K562 (cell line): ENCODE data around the gene PIK3C2B. TPM values are rescaled to one million over a fixed set of nuclear protein-coding genes. Genes with fewer than 3 reads are reported as not detected.
A peak's percentile ranks its signal among the peaks of the same experiment; 100 is the strongest.

Source experiments
- ATAC-seq: fragments of 200-7000 bp; cut with Tn5 transposase; 3 replicates; pipeline ENCODE4 v1.9.1; 2020; ENCODE audit warnings: moderate library complexity
- BruUV-seq: library from RNA; stranded (reverse); fragments of 400-500 nt; replicated peaks from 2 replicates; lab custom pipeline; 2021; lab: Mats Ljungman, UMichigan
- CTCF ChIA-PET: fragments of 300-600 bp; formaldehyde crosslinking; extraction: SDS; loops from one replicate; lab custom pipeline; 2021; ENCODE audit warnings: low intra/inter-chr PET ratio; lab: Yijun Ruan, JAX
- POLR2A ChIA-PET: fragments of 300-600, 350-650 bp; sonication (Branson Sonifier 250); formaldehyde crosslinking; extraction: SDS; loops from one replicate; lab custom pipeline; 2021; ENCODE audit warnings: antibody characterized with exemption, inconsistent platforms; lab: Yijun Ruan, JAX
- DNase-seq, 4 experiments: peaks; one replicate each; pipeline versions ENCODE4 v3.0.0 to v3.0.0-alpha.2; 2011 to 2018; ENCODE audit warnings: low spot score in 3 of 4, mixed read lengths in 3 of 4; ENCODE audit errors: extremely low read depth in 1 of 4
- FAIRE-seq: peaks from 2 replicates; lab custom pipeline; 2011; peaks lifted over from hg19 to GRCh38; lab: Jason Lieb, UNC
- H2AFZ ChIP-seq: 2 replicates; pipeline ENCODE4 v1.6.0; 2011; ENCODE audit warnings: low read depth, low read length, control low read depth, inconsistent platforms
- H3K27ac ChIP-seq: fragments of 200-600 bp; 3 replicates; pipeline ENCODE4 v1.8.0; 2011; ENCODE audit warnings: low read depth, mild to moderate bottlenecking, control low read depth, inconsistent platforms, low read length, moderate library complexity, mixed read lengths; ENCODE audit errors: extremely low read depth
- H3K27me3 ChIP-seq, 2 experiments: fragments of 300-600 bp in 1 of 2; 2 replicates in 1 of 2; 3 replicates in 1 of 2; pipeline versions ENCODE4 v1.6.0 to v1.8.0; 2011; ENCODE audit warnings: inconsistent platforms in 2 of 2, low read length in 2 of 2, mild to moderate bottlenecking in 1 of 2, mixed read lengths in 1 of 2, moderate library complexity in 1 of 2; ENCODE audit not compliant: control insufficient read depth in 2 of 2, insufficient read depth in 2 of 2
- H3K36me3 ChIP-seq: fragments of 300-600 bp; 3 replicates; pipeline ENCODE4 v1.8.0; 2011; ENCODE audit warnings: mild to moderate bottlenecking, low read length, inconsistent platforms; ENCODE audit not compliant: control insufficient read depth, insufficient read depth
- H3K4me1 ChIP-seq, 2 experiments: fragments of 200-600 bp in 1 of 2; replicated peaks in 1 of 2; 2 replicates in 1 of 2; 3 replicates in 1 of 2; pipeline versions ENCODE4 v1.5.1 to v1.8.0; 2011; ENCODE audit warnings: inconsistent platforms in 2 of 2, low read length in 2 of 2, mild to moderate bottlenecking in 1 of 2, mixed read lengths in 1 of 2, moderate library complexity in 1 of 2; ENCODE audit not compliant: control insufficient read depth in 2 of 2, insufficient read depth in 2 of 2
- H3K4me2 ChIP-seq: 2 replicates; pipeline ENCODE4 v1.6.1; 2011; ENCODE audit warnings: low read length, control low read depth, inconsistent platforms, mixed read lengths; ENCODE audit not compliant: insufficient read depth
- H3K4me3 ChIP-seq: fragments of 200-600 bp; sonication (generic), shearing (Covaris generic); 2 replicates; pipeline ENCODE4 v1.5.1; 2016; ENCODE audit warnings: control low read depth, inconsistent platforms
- H3K79me2 ChIP-seq: fragments of 200-600 bp; 3 replicates; pipeline ENCODE4 v1.8.0; 2011; ENCODE audit warnings: low read length, inconsistent platforms; ENCODE audit not compliant: control insufficient read depth, insufficient read depth
- H3K9ac ChIP-seq, 2 experiments: 2 replicates each; pipeline versions ENCODE4 v1.6.0 to v1.6.1; 2011; ENCODE audit warnings: low read depth in 2 of 2, low read length in 2 of 2, control low read depth in 1 of 2, inconsistent platforms in 1 of 2, mild to moderate bottlenecking in 1 of 2, mixed read lengths in 1 of 2; ENCODE audit not compliant: insufficient read depth in 1 of 2
- H3K9me1 ChIP-seq: one replicate; pipeline ENCODE4 v1.6.0; 2011; ENCODE audit warnings: inconsistent platforms, mild to moderate bottlenecking, low read length, moderate library complexity; ENCODE audit not compliant: control insufficient read depth, insufficient read depth
- H3K9me3 ChIP-seq: replicated peaks from 2 replicates; pipeline ENCODE4 v1.5.1; 2011; ENCODE audit warnings: low read depth, low read length, inconsistent platforms; ENCODE audit not compliant: control insufficient read depth, insufficient read depth
- H4K20me1 ChIP-seq: replicated peaks from 2 replicates; pipeline ENCODE4 v1.6.1; 2011; ENCODE audit warnings: low read length, inconsistent platforms, mixed read lengths; ENCODE audit not compliant: control insufficient read depth, insufficient read depth
- CEBPG ChIP-seq, 3 experiments: fragments of 200-800 bp in 1 of 3; sonication (Bioruptor generic) in 1 of 3; sonication (generic) in 1 of 3; formaldehyde crosslinking in 1 of 3; IDR thresholded peaks in 2 of 3; conservative IDR thresholded peaks in 1 of 3; 2 replicates each; pipeline versions ENCODE4 v1.6.1 to v1.8.0; 2016 to 2022; ENCODE audit warnings: missing compliant biosample characterization in 2 of 3, missing genetic modification characterization in 2 of 3, mild to moderate bottlenecking in 1 of 3, missing genetic modification reagents in 1 of 3
- PHF8 ChIP-seq: fragments of 200-600 bp; sonication (generic); IDR thresholded peaks from 2 replicates; pipeline ENCODE4 v1.6.1; 2012; ENCODE audit warnings: mixed run types, mild to moderate bottlenecking, inconsistent platforms, low read length, moderate library complexity, borderline replicate concordance
- SMARCE1 ChIP-seq: fragments of 450-650 bp; IDR thresholded peaks from 2 replicates; pipeline ENCODE4 v1.7.1; 2016; ENCODE audit warnings: mild to moderate bottlenecking
- ZNF232 ChIP-seq: sonication (generic); formaldehyde crosslinking; IDR thresholded peaks from 2 replicates; pipeline ENCODE4 v1.8.0; 2022; ENCODE audit warnings: mild to moderate bottlenecking, missing genetic modification reagents
- ZNF445 ChIP-seq: fragments of 250-450 bp; sonication (Bioruptor Pico); IDR thresholded peaks from 2 replicates; pipeline ENCODE4 v1.4.0; 2020; ENCODE audit warnings: low read depth, mild to moderate bottlenecking, moderate library complexity
- ZNF449 ChIP-seq: fragments of 250-450 bp; sonication (Bioruptor Pico); IDR thresholded peaks from 2 replicates; pipeline ENCODE4 v1.8.0; 2022; ENCODE audit warnings: moderate library complexity, mild to moderate bottlenecking, inconsistent platforms
- ZNF584 ChIP-seq: fragments of 200-800 bp; sonication (Bioruptor generic); IDR thresholded peaks from 2 replicates; pipeline ENCODE4 v1.6.1; 2016; ENCODE audit warnings: low read depth, mild to moderate bottlenecking, missing genetic modification characterization, missing compliant biosample characterization
- WGBS: fragments of 100-300 bp; shearing (Covaris generic); methylation state at CpG from one replicate; pipeline ENCODE4 v1.1.6; 2016; ENCODE audit warnings: low coverage, mixed read lengths; ENCODE audit not compliant: insufficient coverage; ENCODE audit errors: missing lambda C conversion rate; 5-methylcytosine and 5-hydroxymethylcytosine counted together
- in situ Hi-C: fragments of 300-500 bp; cut with MboI; formaldehyde crosslinking; loops from 4 replicates; pipeline ENCODE4 v1.15.0; 2018; ENCODE audit warnings: inconsistent platforms, mixed read lengths
- intact Hi-C: fragments of 100-400 bp; cut with micrococcal nuclease; formaldehyde crosslinking; loops from 2 replicates; pipeline ENCODE4 v1.14.2; 2022
- polyA plus RNA-seq, 8 experiments: library from polyadenylated mRNA; depleted of rRNA in 4 of 8; stranded (reverse) in 5 of 8; unstranded in 3 of 8; fragments of >200 nt; fragmentation: Nextera tagmentation in 2 of 8; fragmentation: Illumina TruSeq in 1 of 8; extraction: Ambion mirVana in 2 of 8; extraction: Trizol in 1 of 8; gene quantifications; 2 replicates each; pipeline versions ENCODE4 v1.2.1 to v1.2.3, GENCODE V29; 2011 to 2014; ENCODE audit warnings: inconsistent platforms in 1 of 8, missing spikeins in 1 of 8
- total RNA-seq, 7 experiments: library from RNA; depleted of rRNA in 6 of 7; stranded (reverse); fragments of >200 nt in 6 of 7; fragmentation: Illumina TruSeq in 2 of 7; extraction: Trizol in 2 of 7; gene quantifications; 2 replicates each; pipeline versions ENCODE4 v1.2.1 to v1.2.3, GENCODE V29; 2011 to 2021; ENCODE audit warnings: low replicate concordance in 1 of 7
- TF ChIP-seq, protein P1 (sequence below): fragments of 200-800 bp; sonication (Bioruptor generic); IDR thresholded peaks from 2 replicates; pipeline ENCODE4 v1.6.1; 2017; ENCODE audit warnings: missing genetic modification characterization, missing compliant biosample characterization

PIK3C2B gene
- total and polyA plus RNA-seq, 9 of the 15 experiments (the other 6 are each of a cell fraction or from before 2014, with no cell fraction given), result 0.10 to 2.9 (median 0.72) TPM

DNA sequence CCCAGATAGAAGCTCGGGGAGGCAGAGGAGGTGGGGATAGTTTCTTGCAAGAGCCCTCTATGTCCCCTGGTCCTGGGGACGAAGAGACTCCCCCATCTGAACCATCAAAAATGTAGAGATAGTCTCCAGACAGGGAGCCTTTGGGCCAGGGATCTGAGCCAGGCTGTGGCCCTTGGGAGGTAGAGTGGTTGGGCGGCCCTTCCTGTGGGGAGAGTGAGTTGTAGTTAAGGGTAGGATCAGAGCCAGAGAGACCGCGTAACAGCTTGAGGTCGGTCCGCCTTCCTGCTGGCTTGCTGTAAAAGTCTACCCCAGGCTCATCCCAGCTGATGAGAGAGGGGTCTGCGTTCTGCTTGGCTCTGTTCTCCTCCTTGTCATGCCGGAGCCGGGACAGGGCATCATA lies 25.3 kb downstream of the PIK3C2B start:
- H3K4me2 ChIP-seq, result no peak overlapping the region
- 0 out of 2 replicates have a peak, but pooled peaks have one; percentile 30 for TF ChIP-seq ZNF584 (CRISPR knock-in tag)
- TF ChIP-seq, protein P1, sequence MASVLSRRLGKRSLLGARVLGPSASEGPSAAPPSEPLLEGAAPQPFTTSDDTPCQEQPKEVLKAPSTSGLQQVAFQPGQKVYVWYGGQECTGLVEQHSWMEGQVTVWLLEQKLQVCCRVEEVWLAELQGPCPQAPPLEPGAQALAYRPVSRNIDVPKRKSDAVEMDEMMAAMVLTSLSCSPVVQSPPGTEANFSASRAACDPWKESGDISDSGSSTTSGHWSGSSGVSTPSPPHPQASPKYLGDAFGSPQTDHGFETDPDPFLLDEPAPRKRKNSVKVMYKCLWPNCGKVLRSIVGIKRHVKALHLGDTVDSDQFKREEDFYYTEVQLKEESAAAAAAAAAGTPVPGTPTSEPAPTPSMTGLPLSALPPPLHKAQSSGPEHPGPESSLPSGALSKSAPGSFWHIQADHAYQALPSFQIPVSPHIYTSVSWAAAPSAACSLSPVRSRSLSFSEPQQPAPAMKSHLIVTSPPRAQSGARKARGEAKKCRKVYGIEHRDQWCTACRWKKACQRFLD (CRISPR knock-in tag), result no peak
- H4K20me1 ChIP-seq, result no peaks in the 10 kb centered on the region
- intact Hi-C loops (no loop called here), in situ Hi-C loops (no loop called here)
- no peaks in the 10 kb centered on the region for H3K36me3 ChIP-seq
- no peak overlapping the region for H3K9ac ChIP-seq
- no peak for FAIRE-seq
- no peak overlapping the region for H3K4me3 ChIP-seq
- H2AFZ ChIP-seq, result no peak overlapping the region
- WGBS, result 32% methylated on average over 10 of the region's 10 CpGs
- ATAC-seq, result peak; percentile 24; the same call in 2 of the 3 replicates
- H3K27me3 ChIP-seq, result peaks cover 13 to 28% of the 10 kb centered on the region in 2 experiments
- POLR2A ChIA-PET, result interaction anchor here (0.7 kb wide), 1 partner anchor 26 kb away, joined by 3 read pairs; no protein-coding TSS in a partner anchor
- H3K9me1 ChIP-seq, result no peaks in the 10 kb centered on the region
- CTCF ChIA-PET, result no interaction called here
- no peak overlapping the region for H3K27ac ChIP-seq
- H3K4me1 ChIP-seq, result peaks cover 18 to 26% of the 10 kb centered on the region in 2 experiments
- no peaks in the 10 kb centered on the region for H3K9me3 ChIP-seq
- no peak for DNase-seq
- no TSS peak for BruUV-seq
- no peaks in the 10 kb centered on the region for H3K79me2 ChIP-seq

GRCh38 chr1:204468766-204469302 lies 25.8 kb downstream of the PIK3C2B start:
- WGBS, result 39% methylated on average over 18 of the region's 18 CpGs
- Histone ChIP-seq H3K4me1 (peaks cover 19 to 31% of the 10 kb centered on the region in 2 experiments), H3K4me3 (no peak overlapping the region), H3K27me3 (peaks cover 10 to 23% of the 10 kb centered on the region in 2 experiments), H2AFZ (no peak overlapping the region), H3K9me1 (no peaks in the 10 kb centered on the region), H3K79me2 (no peaks in the 10 kb centered on the region), H4K20me1 (no peaks in the 10 kb centered on the region), H3K4me2 (no peak overlapping the region), H3K9ac (no peak overlapping the region), H3K27ac (no peak overlapping the region), H3K36me3 (no peaks in the 10 kb centered on the region), H3K9me3 (no peaks in the 10 kb centered on the region)
- in situ Hi-C loops, result no loop called here
- CTCF ChIA-PET, result no interaction called here
- no peak for DNase-seq
- no TSS peak for BruUV-seq
- no peak; the same call in 2 of the 3 replicates for ATAC-seq
- POLR2A ChIA-PET, result interaction anchor here (0.7 kb wide), 1 partner anchor 25 kb away, joined by 3 read pairs; no protein-coding TSS in a partner anchor
- FAIRE-seq, result no peak
- intact Hi-C loops, result no loop called here
- TF ChIP-seq SMARCE1 (no peak), CEBPG (CRISPR knock-in tag; IDR thresholded peaks at IDR 0.05) (peak; percentile 79), CEBPG (tag; conservative IDR thresholded peaks at IDR 0.05 in 1 of 2, IDR thresholded peaks at IDR 0.05 in 1 of 2) (peak in 1 of 2 experiments; percentile 84; a peak in 2 of 4 replicates), ZNF445 (CRISPR knock-in tag) (no peak), ZNF449 (CRISPR knock-in tag) (no peak), PHF8 (no peak), ZNF584 (CRISPR knock-in tag) (0 out of 2 replicates have a peak, but pooled peaks have one; percentile 52), ZNF232 (CRISPR knock-in tag) (no peak)
